Progenitor cell of endocrine pancreas (in vitro differentiated cells): ENCODE data around the gene MAGEF1. TPM values are rescaled to one million over a fixed set of nuclear protein-coding genes. Genes with fewer than 3 reads are reported as not detected.

Experiments
- DNase-seq: peaks from one replicate; pipeline ENCODE4 v3.0.0; 2021; ENCODE audit warnings: low spot score; ENCODE audit not compliant: unreplicated experiment
- H3K27ac Mint-ChIP-seq: 2 replicates; pipeline ENCODE4 v1.8.0; 2021; ENCODE audit warnings: mild to moderate bottlenecking, moderate library complexity, mixed read lengths
- H3K27me3 Mint-ChIP-seq: 2 replicates; pipeline ENCODE4 v1.8.0; 2021; ENCODE audit warnings: mixed read lengths
- H3K36me3 Mint-ChIP-seq: 2 replicates; pipeline ENCODE4 v1.8.0; 2022; ENCODE audit warnings: mixed read lengths; ENCODE audit not compliant: insufficient read depth
- H3K4me1 Mint-ChIP-seq: 2 replicates; pipeline ENCODE4 v1.8.0; 2021; ENCODE audit warnings: low read depth, mixed read lengths
- H3K4me3 Mint-ChIP-seq: 2 replicates; pipeline ENCODE4 v1.8.0; 2021; ENCODE audit warnings: low read depth, mild to moderate bottlenecking, moderate library complexity, mixed read lengths
- H3K9me3 Mint-ChIP-seq: 2 replicates; pipeline ENCODE4 v1.8.0; 2021; ENCODE audit warnings: low read depth, mixed read lengths
- total RNA-seq: library from RNA; stranded (reverse); gene quantifications from 2 replicates; pipeline ENCODE4 v1.2.1, GENCODE V29; 2021
- TF ChIP-seq, protein P1 (sequence below): fragments of 200-600 bp; sonication (generic); IDR thresholded peaks from one replicate; pipeline ENCODE4 v1.5.0; 2021; ENCODE audit warnings: antibody characterized with exemption, mild to moderate bottlenecking; ENCODE audit not compliant: unreplicated experiment

Gene MAGEF1
- total RNA-seq, 1 donor from 2014 or later, result 62.7 TPM

- Mint-ChIP-seq H3K27me3 (peaks cover 36% of the 10 kb centered on the region), H3K9me3 (no peaks in the 10 kb centered on the region), H3K4me3 (no peak overlapping the region), H3K27ac (no peak overlapping the region), H3K36me3 (no peaks in the 10 kb centered on the region), H3K4me1 (no peaks in the 10 kb centered on the region)
- no peak for DNase-seq
- TF ChIP-seq, protein P1, sequence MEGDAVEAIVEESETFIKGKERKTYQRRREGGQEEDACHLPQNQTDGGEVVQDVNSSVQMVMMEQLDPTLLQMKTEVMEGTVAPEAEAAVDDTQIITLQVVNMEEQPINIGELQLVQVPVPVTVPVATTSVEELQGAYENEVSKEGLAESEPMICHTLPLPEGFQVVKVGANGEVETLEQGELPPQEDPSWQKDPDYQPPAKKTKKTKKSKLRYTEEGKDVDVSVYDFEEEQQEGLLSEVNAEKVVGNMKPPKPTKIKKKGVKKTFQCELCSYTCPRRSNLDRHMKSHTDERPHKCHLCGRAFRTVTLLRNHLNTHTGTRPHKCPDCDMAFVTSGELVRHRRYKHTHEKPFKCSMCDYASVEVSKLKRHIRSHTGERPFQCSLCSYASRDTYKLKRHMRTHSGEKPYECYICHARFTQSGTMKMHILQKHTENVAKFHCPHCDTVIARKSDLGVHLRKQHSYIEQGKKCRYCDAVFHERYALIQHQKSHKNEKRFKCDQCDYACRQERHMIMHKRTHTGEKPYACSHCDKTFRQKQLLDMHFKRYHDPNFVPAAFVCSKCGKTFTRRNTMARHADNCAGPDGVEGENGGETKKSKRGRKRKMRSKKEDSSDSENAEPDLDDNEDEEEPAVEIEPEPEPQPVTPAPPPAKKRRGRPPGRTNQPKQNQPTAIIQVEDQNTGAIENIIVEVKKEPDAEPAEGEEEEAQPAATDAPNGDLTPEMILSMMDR, result no peak
Measured at GRCh38 chr3:184741259-184741556, 29.3 kb upstream of the MAGEF1 start.

DNA sequence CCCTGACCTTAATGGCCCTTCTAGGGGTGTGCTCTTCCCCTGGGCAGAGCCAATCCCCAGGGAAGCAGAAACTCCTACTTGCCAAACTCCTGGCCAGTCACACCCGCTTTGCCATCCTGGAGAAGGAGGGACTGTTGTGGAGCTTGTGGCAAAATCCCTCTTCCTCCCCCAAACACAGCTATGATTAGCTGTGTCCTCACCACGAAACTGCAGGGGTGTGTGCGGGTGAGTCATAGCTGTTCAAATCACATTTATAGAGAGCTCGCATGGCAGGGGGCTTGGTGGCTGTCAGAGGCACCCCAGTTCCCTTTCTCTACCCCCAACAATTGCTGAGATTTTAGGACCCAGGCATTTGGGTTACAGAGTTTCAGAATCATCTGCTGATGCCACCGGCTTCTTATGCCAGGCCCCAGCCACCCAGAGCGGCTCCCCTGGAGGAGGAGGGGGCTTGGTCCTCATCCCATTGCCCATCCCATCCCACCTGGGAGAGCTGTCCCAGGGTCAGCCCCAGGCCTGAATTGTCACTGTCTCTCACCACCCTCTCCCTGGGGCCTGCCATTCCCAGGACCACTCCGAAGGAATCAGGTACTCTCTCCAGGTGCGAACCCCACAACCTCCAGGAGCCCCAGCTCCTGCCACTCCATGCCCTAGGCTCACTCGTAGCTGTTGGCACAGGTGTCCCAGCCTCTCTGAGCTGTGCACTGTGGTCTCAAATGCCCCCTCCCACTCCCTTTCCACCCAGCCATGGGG is 28.8 kb upstream of the MAGEF1 start:
- Mint-ChIP-seq H3K36me3 (no peaks in the 10 kb centered on the region), H3K4me3 (no peak overlapping the region), H3K27ac (no peak overlapping the region), H3K4me1 (no peaks in the 10 kb centered on the region), H3K9me3 (no peaks in the 10 kb centered on the region), H3K27me3 (peaks cover 34% of the 10 kb centered on the region)
- DNase-seq, result no peak
- TF ChIP-seq, protein P1, result no peak

GRCh38 chr3:184739594-184740505 is 28.0 kb upstream of the MAGEF1 start:
- Mint-ChIP-seq H3K4me1 (no peaks in the 10 kb centered on the region), H3K27me3 (peaks cover 35% of the 10 kb centered on the region), H3K9me3 (no peaks in the 10 kb centered on the region), H3K36me3 (no peaks in the 10 kb centered on the region), H3K4me3 (no peak overlapping the region), H3K27ac (no peak overlapping the region)
- TF ChIP-seq, protein P1, result no peak
- DNase-seq, result no peak

- H3K4me3 Mint-ChIP-seq, result no peak overlapping the region
- no peaks in the 10 kb centered on the region for H3K4me1 Mint-ChIP-seq
- no peak for DNase-seq
- H3K36me3 Mint-ChIP-seq, result no peaks in the 10 kb centered on the region
- no peak overlapping the region for H3K27ac Mint-ChIP-seq
- TF ChIP-seq, protein P1, result no peak
- no peaks in the 10 kb centered on the region for H3K9me3 Mint-ChIP-seq
- H3K27me3 Mint-ChIP-seq, result peaks cover 35% of the 10 kb centered on the region
Measured at GRCh38 chr3:184738982-184739381, 27.1 kb upstream of the MAGEF1 start.

GRCh38 chr3:184738506-184738890 is 26.6 kb upstream of the MAGEF1 start:
- Mint-ChIP-seq H3K4me1 (no peaks in the 10 kb centered on the region), H3K9me3 (no peaks in the 10 kb centered on the region), H3K27ac (no peak overlapping the region), H3K27me3 (peaks cover 35% of the 10 kb centered on the region), H3K36me3 (no peaks in the 10 kb centered on the region), H3K4me3 (no peak overlapping the region)
- DNase-seq, result no peak
- TF ChIP-seq, protein P1, result no peak
